ENCODE measurements around the gene NT5C1A.

Gene NT5C1A

DNA sequence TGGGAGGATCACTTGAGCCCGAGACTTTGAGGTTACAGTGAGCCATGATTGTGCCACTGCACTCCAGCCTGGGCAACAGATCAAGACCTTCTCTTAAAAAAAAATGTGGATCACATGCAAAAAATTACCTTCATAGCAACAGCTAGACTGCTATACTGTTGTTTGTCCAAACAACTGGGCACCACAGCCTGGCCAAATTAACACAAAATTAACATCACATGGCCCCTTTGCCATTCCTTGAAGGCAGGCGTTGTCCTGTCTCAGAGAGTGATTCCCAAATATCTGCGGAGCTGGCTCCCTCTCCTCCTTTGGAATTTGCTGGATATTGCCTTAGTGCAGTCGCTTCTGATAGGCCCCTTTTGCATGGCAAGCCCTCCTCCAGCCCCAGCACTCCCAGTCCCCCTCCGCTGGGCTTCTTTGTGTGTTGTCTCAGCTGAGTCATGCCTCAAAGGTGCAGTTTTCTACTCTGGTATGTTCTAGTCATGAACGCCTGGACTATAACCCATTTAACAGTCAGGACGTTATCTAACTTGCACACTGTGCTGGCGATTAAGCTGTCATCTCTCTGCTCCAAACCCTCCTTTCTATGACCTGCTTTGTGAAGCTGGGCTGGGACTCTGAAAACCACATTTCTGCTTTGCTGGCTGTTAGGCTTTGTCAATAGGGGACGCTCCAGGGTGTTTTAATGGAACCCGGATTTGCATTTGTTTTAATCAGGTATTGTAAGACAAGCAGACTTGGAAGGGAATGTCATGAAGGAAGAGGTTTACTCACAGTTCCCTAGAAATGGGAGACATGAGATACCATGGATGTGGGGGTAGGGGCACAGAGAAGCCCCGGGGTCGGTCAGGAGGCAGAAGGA lies 39.4 kb upstream of the NT5C1A start:
- Histone ChIP-seq H3K9me3 (ENCODE audit: low read length) (no peaks in the 10 kb centered on the region), H3K4me3 (ENCODE audit: low read depth, low read length, poor library complexity, severe bottlenecking) (no peak overlapping the region), H3K27me3 (ENCODE audit: insufficient read depth, low read length) (no peaks in the 10 kb centered on the region), H3F3A (ENCODE audit: insufficient read depth, low read length) (no peaks in the 10 kb centered on the region), H3K36me3 (ENCODE audit: insufficient read depth, low read length) (no peaks in the 10 kb centered on the region), H3K4me2 (ENCODE audit: low read length) (no peak overlapping the region), H3K9ac (ENCODE audit: low read length) (no peak overlapping the region), H3K4me1 (ENCODE audit: insufficient read depth, low read length, severe bottlenecking) (no peaks in the 10 kb centered on the region), H3K79me2 (ENCODE audit: insufficient read depth, low read length) (no peaks in the 10 kb centered on the region), H3K27ac (ENCODE audit: low read depth, low read length, poor library complexity, severe bottlenecking) (no peak overlapping the region), H4K20me1 (ENCODE audit: insufficient read depth, low read length) (no peaks in the 10 kb centered on the region), H2AFZ (ENCODE audit: low read length) (no peak overlapping the region), H3K9me2 (ENCODE audit: low read depth, low read length) (no peaks in the 10 kb centered on the region)
- no peak for TF ChIP-seq EZH2 (IDR thresholded peaks at IDR 0.05; ENCODE audit: borderline replicate concordance, low read length)
- TF ChIP-seq CTCF (IDR thresholded peaks at IDR 0.05; ENCODE audit: low read length): 0 out of 2 replicates have a peak, but pooled peaks have one; percentile 17

- Histone ChIP-seq H3K9me2 (ENCODE audit: low read depth, low read length) (no peaks in the 10 kb centered on the region), H3K36me3 (ENCODE audit: insufficient read depth, low read length) (no peaks in the 10 kb centered on the region), H3F3A (ENCODE audit: insufficient read depth, low read length) (no peaks in the 10 kb centered on the region), H3K79me2 (ENCODE audit: insufficient read depth, low read length) (no peaks in the 10 kb centered on the region), H3K4me1 (ENCODE audit: insufficient read depth, low read length, severe bottlenecking) (no peaks in the 10 kb centered on the region), H3K27me3 (ENCODE audit: insufficient read depth, low read length) (no peaks in the 10 kb centered on the region), H2AFZ (ENCODE audit: low read length) (no peak overlapping the region), H3K9me3 (ENCODE audit: low read length) (no peaks in the 10 kb centered on the region), H4K20me1 (ENCODE audit: insufficient read depth, low read length) (no peaks in the 10 kb centered on the region), H3K4me3 (ENCODE audit: low read depth, low read length, poor library complexity, severe bottlenecking) (no peak overlapping the region), H3K9ac (ENCODE audit: low read length) (no peak overlapping the region), H3K4me2 (ENCODE audit: low read length) (no peak overlapping the region), H3K27ac (ENCODE audit: low read depth, low read length, poor library complexity, severe bottlenecking) (no peak overlapping the region)
- no peak for TF ChIP-seq CTCF (IDR thresholded peaks at IDR 0.05; ENCODE audit: low read length)
- TF ChIP-seq EZH2 (IDR thresholded peaks at IDR 0.05; ENCODE audit: borderline replicate concordance, low read length): no peak
Measured at GRCh38 chr1:39707506-39707905, 35.6 kb upstream of the NT5C1A start.

GRCh38 chr1:39704757-39705156 lies 32.9 kb upstream of the NT5C1A start:
- Histone ChIP-seq H3K9ac (ENCODE audit: low read length) (no peak overlapping the region), H3K27me3 (ENCODE audit: insufficient read depth, low read length) (no peaks in the 10 kb centered on the region), H3K4me1 (ENCODE audit: insufficient read depth, low read length, severe bottlenecking) (no peaks in the 10 kb centered on the region), H3F3A (ENCODE audit: insufficient read depth, low read length) (no peaks in the 10 kb centered on the region), H3K9me3 (ENCODE audit: low read length) (no peaks in the 10 kb centered on the region), H3K9me2 (ENCODE audit: low read depth, low read length) (no peaks in the 10 kb centered on the region), H3K4me3 (ENCODE audit: low read depth, low read length, poor library complexity, severe bottlenecking) (no peak overlapping the region), H3K36me3 (ENCODE audit: insufficient read depth, low read length) (no peaks in the 10 kb centered on the region), H3K79me2 (ENCODE audit: insufficient read depth, low read length) (no peaks in the 10 kb centered on the region), H3K4me2 (ENCODE audit: low read length) (no peak overlapping the region), H2AFZ (ENCODE audit: low read length) (no peak overlapping the region), H3K27ac (ENCODE audit: low read depth, low read length, poor library complexity, severe bottlenecking) (no peak overlapping the region), H4K20me1 (ENCODE audit: insufficient read depth, low read length) (no peaks in the 10 kb centered on the region)
- TF ChIP-seq EZH2 (IDR thresholded peaks at IDR 0.05; ENCODE audit: borderline replicate concordance, low read length): no peak
- TF ChIP-seq CTCF (IDR thresholded peaks at IDR 0.05; ENCODE audit: low read length): no peak
